WERI-Rb-1 (cell line): ENCODE measurements around the gene VANGL1.
"Not testable (repeated sequence)": the region's sequence is repeated elsewhere in the genome, so short reads cannot be mapped to it uniquely, and the experiment has no call there.

Experiments used
- DNase-seq: peaks from one replicate; pipeline ENCODE4 v3.0.0-alpha.2; 2020
- H3K27ac ChIP-seq: fragments of 250-450 bp; sonication (Bioruptor Pico); 2 replicates; pipeline ENCODE4 v1.5.1; 2020; ENCODE audit warnings: mild to moderate bottlenecking, moderate library complexity
- H3K27me3 ChIP-seq: fragments of 250-450 bp; sonication (Bioruptor Pico); 2 replicates; pipeline ENCODE4 v1.5.1; 2021; ENCODE audit warnings: mild to moderate bottlenecking, low read depth, moderate library complexity; ENCODE audit not compliant: insufficient read depth, severe bottlenecking
- H3K36me3 ChIP-seq: fragments of 250-450 bp; sonication (Bioruptor Pico); 2 replicates; pipeline ENCODE4 v1.5.1; 2020; ENCODE audit warnings: mild to moderate bottlenecking, moderate library complexity
- H3K4me3 ChIP-seq: 2 replicates; pipeline ENCODE4 v1.5.1; 2011; ENCODE audit warnings: low read depth, mild to moderate bottlenecking, control low read depth, low read length
- H3K9me3 ChIP-seq: fragments of 250-450 bp; sonication (Bioruptor Pico); 2 replicates; pipeline ENCODE4 v1.5.1; 2021; ENCODE audit warnings: mild to moderate bottlenecking, moderate library complexity; ENCODE audit not compliant: severe bottlenecking
- TF ChIP-seq, protein P1 (sequence below): IDR thresholded peaks from 2 replicates; pipeline ENCODE4 v1.5.1; 2011; ENCODE audit warnings: low read depth, mild to moderate bottlenecking, control low read depth, inconsistent platforms, low read length

VANGL1 gene

DNA sequence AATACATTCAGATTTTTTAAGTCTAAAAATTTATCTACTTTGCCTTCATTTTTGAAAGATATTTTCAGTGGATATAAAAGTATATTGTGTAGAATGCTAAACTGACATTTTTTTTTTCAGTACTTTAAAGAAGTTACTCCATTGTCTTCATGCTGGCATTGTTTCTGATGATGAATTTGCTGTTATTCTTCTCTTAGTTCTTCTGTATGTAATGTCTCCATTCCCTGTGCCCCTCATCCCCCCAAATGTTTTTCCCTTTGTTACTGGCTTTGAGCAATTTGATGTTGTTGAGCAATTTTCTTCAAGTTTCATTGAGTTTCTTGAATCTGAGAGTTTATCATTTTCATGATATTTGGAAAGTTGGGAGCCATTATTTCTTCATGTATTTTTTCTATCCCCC, 20.8 kb upstream of the VANGL1 start:
- Histone ChIP-seq H3K9me3 (peaks cover 4% of the 10 kb centered on the region), H3K27ac (no peak overlapping the region), H3K27me3 (no peaks in the 10 kb centered on the region), H3K36me3 (no peaks in the 10 kb centered on the region), H3K4me3 (no peak overlapping the region)
- TF ChIP-seq, protein P1, sequence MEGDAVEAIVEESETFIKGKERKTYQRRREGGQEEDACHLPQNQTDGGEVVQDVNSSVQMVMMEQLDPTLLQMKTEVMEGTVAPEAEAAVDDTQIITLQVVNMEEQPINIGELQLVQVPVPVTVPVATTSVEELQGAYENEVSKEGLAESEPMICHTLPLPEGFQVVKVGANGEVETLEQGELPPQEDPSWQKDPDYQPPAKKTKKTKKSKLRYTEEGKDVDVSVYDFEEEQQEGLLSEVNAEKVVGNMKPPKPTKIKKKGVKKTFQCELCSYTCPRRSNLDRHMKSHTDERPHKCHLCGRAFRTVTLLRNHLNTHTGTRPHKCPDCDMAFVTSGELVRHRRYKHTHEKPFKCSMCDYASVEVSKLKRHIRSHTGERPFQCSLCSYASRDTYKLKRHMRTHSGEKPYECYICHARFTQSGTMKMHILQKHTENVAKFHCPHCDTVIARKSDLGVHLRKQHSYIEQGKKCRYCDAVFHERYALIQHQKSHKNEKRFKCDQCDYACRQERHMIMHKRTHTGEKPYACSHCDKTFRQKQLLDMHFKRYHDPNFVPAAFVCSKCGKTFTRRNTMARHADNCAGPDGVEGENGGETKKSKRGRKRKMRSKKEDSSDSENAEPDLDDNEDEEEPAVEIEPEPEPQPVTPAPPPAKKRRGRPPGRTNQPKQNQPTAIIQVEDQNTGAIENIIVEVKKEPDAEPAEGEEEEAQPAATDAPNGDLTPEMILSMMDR, result no peak
- no peak for DNase-seq

DNA sequence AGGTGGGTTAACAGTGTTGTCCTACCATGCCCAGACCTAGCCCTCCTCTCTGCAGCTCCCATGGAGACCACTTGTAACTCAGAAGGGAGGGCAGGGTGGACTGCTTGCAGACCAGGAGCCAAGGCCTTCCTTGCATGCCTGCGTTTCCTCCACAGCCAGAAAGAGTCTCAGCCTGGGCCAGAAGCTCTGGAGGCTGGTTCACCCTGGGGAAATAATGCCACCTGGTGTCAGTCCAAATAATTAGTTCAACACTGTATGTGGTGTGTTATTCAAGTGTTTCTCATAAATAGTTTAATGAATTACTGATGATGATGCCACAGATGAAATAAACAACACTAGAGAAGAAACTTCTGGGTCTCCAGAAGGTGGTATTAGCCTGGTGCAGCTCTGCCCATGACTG, 16.9 kb upstream of the VANGL1 start:
- Histone ChIP-seq H3K27me3 (no peaks in the 10 kb centered on the region), H3K9me3 (peaks cover 9% of the 10 kb centered on the region), H3K36me3 (no peaks in the 10 kb centered on the region), H3K4me3 (no peak overlapping the region), H3K27ac (no peak overlapping the region)
- TF ChIP-seq, protein P1, result no peak
- no peak for DNase-seq

DNA sequence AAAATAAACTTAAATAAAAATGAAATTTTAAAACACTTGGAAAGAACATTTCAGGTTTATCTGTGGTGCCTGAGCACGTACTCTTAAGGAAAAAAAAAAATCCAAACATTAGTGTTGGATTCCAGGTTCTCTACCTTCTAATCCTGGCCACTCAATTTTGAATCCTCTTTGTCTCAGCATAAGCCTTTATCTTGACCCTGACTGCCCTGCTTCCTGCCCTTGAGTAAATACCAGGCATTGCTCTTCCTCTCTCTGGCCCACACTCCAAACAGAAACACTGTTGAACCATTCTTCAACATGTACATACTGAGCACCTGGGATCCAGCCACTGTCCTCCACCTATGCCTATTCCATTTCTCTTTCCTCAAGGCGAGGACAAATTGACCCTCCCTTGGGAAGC, 11.4 kb upstream of the VANGL1 start:
- TF ChIP-seq, protein P1, result no peak
- H3K27ac ChIP-seq, result no peak overlapping the region
- peaks cover 5% of the 10 kb centered on the region for H3K9me3 ChIP-seq
- no peaks in the 10 kb centered on the region for H3K36me3 ChIP-seq
- no peak overlapping the region for H3K4me3 ChIP-seq
- no peaks in the 10 kb centered on the region for H3K27me3 ChIP-seq
- peak; percentile 22 for DNase-seq

DNA sequence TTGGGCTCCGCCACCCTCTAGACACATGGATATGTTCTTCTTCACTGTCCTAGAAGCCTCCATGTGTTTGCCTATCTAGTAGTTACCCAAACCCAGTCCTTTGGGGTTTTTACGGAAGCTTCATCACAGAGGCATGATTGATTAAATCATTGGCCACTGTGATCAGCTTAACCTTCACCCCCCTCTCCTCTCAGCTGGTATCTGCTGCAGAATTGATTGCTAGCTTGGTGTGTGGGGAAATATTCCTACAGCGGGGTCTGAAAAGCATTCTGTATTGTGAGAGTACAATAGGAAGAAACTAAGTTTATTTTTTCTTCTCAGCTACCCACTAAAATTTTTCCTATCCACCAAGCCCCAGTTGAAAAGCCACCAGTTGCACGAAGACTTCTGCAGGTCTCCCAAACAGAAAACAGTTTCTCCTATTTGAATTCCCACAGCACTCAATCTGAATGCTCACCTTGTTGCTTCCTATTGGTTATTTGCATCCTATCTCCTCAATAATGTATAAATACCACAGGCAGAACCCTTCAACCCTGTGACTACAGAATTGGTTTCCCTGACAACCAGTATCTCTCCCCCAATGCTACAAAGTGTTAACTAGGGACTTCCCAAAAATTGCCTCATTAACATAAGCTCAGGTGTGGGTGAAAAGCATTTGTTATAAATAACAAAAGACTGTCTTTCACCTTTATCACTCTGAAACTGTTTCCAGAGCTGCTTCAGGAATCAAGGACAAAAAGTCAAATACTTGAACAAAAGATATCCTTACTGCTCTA, 9.3 kb upstream of the VANGL1 start:
- TF ChIP-seq, protein P1, result no peak
- H3K9me3 ChIP-seq, result peaks cover 5% of the 10 kb centered on the region
- H3K27me3 ChIP-seq, result no peaks in the 10 kb centered on the region
- no peak for DNase-seq
- H3K36me3 ChIP-seq, result no peaks in the 10 kb centered on the region
- no peak overlapping the region for H3K4me3 ChIP-seq
- no peak overlapping the region for H3K27ac ChIP-seq

DNA sequence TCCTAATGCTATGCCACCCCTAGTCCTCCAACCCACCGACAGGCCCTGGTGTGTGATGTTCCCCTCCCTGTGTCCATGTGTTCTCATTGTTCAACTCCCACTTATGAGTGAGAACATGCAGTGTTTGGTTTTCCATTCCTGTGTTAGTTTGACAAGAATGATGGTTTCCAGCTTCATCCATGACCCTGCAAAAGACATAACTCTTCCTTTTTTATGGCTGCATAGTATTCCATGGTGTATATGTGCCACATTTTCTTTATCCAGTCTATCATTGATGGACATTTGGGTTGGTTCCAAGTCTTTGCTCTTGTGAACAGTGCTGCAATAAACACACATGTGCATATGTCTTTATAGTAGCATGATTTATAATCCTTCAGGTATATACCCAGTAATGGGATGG, 8.2 kb upstream of the VANGL1 start:
- not testable (repeated sequence) for H3K9me3 ChIP-seq, H3K4me3 ChIP-seq, H3K27ac ChIP-seq, H3K36me3 ChIP-seq, H3K27me3 ChIP-seq, DNase-seq

DNA sequence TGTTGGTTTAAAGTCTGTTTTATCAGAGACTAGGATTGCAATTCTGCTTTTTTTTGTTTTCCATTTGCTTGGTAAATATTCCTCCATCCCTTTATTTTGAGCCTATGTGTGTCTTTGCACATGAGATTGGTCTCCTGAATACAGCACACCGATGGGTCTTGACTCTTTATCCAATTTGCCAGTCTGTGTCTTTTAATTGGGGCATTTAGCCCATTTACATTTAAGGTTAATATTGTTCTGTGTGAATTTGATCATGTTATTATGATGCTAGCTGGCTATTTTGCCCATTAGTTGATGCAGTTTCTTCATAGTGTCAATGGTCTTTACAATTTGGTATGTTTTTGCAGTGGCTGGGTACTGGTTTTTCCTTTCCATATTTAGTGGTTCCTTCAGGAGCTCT, 4.5 kb upstream of the VANGL1 start:
- DNase-seq, result not testable (repeated sequence)

DNA sequence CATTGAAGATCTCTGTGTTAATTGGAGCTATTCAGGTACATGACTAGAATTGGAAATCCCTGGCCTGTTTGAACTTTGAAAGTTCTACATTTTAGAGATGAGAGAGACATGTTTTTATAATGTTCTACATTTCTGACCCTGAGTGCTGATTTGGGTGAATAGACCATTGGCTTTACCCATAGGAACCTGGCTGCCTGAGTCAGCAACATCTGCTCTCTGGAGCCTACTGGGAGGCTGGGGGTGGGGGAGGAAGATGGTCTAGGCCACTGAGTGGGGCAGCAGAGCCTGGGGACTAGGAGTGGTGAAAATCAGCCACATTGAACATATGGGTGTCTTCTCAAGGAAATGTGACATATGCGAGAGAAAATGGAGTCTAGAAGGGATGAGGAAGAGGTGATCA, 1.4 kb upstream of the VANGL1 start:
- Histone ChIP-seq H3K4me3 (no peak overlapping the region), H3K27me3 (no peaks in the 10 kb centered on the region), H3K27ac (no peak overlapping the region), H3K9me3 (peaks cover 15% of the 10 kb centered on the region), H3K36me3 (no peaks in the 10 kb centered on the region)
- TF ChIP-seq, protein P1, result no peak
- DNase-seq, result no peak

More for the DNA sequence above, 4.5 kb upstream of the VANGL1 start:
- not testable (repeated sequence) for H3K4me3 ChIP-seq, H3K36me3 ChIP-seq, H3K27ac ChIP-seq, H3K27me3 ChIP-seq
- peaks cover 15% of the 10 kb centered on the region for H3K9me3 ChIP-seq
